GM19328 (cell line): ENCODE data around the gene UBALD2.
"Not testable (repeated sequence)": the region's sequence is repeated elsewhere in the genome, so short reads cannot be mapped to it uniquely, and the experiment has no call there.

Experiments
- ATAC-seq: cut with Tn5 transposase; IDR thresholded peaks from one replicate; pipeline ENCODE4 v1.9.1; 2021; ENCODE audit warnings: mild to moderate bottlenecking, moderate library complexity; ENCODE audit not compliant: unreplicated experiment

Gene UBALD2

GRCh38 chr17:76243826-76244679, 21.1 kb upstream of the UBALD2 start:
- ATAC-seq: no peak

- not testable (repeated sequence) for ATAC-seq
Observed at GRCh38 chr17:76244721-76245120, 20.4 kb upstream of the UBALD2 start.

- ATAC-seq: peak; percentile 96
Observed at GRCh38 chr17:76246080-76247066, 18.8 kb upstream of the UBALD2 start.

DNA sequence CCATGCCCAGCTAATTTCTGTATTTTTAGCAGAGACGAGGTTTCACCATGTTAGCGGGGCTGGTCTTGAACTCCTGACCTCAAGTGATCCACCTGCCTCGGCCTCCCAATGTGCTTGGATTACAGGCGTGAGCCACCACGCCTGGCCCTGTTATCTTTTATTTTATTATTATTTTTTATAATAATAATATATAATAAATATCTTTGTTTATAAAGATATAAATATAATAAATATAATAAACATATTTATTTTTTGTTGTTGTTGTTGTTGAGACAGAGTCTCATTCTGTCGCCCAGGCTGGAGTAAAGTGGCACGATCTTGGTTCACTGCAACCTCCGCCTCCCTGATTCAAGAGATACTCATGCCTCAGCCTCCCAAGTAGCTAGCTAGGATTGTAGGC, 17.8 kb upstream of the UBALD2 start:
- ATAC-seq: no peak

DNA sequence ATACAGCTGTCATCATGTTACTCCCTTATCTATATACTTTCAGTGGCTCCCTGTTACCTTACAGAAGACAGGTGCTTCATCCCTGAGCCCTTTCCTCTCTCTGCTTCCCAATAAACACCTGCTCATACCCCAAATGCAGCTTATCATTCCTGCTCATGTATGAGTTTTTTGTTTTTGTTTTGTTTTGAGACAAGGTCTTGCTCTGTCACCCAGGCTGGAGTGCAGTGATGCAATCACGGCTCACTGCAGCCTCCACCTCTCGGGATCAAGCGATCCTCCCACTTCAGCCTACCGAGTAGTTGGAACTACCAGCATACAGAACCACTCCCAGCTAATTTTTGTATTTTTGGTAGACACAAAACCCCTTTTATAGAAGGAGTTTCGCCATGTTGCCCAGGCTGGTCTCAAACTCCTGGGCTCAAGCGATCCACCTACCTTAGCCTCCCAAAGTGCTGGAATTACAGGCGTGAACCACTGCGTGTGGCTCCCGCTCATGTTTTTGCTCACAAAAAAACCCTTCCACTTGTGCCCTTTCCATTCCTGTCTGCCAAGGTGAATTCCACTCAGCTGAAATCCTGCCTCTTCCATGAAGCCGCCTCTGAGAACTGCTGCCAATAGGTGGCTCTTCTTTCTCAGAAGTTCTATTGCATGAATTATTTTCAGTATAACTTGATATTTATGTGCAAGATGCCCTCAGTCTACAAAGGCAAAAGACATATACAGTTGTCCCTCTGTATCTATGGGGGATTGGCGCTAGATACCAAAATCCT, 16.9 kb upstream of the UBALD2 start:
- ATAC-seq: no peak

GRCh38 chr17:76250141-76250540, 15.0 kb upstream of the UBALD2 start:
- no peak for ATAC-seq

- no peak for ATAC-seq
Observed at GRCh38 chr17:76251478-76252039, 13.6 kb upstream of the UBALD2 start.

DNA sequence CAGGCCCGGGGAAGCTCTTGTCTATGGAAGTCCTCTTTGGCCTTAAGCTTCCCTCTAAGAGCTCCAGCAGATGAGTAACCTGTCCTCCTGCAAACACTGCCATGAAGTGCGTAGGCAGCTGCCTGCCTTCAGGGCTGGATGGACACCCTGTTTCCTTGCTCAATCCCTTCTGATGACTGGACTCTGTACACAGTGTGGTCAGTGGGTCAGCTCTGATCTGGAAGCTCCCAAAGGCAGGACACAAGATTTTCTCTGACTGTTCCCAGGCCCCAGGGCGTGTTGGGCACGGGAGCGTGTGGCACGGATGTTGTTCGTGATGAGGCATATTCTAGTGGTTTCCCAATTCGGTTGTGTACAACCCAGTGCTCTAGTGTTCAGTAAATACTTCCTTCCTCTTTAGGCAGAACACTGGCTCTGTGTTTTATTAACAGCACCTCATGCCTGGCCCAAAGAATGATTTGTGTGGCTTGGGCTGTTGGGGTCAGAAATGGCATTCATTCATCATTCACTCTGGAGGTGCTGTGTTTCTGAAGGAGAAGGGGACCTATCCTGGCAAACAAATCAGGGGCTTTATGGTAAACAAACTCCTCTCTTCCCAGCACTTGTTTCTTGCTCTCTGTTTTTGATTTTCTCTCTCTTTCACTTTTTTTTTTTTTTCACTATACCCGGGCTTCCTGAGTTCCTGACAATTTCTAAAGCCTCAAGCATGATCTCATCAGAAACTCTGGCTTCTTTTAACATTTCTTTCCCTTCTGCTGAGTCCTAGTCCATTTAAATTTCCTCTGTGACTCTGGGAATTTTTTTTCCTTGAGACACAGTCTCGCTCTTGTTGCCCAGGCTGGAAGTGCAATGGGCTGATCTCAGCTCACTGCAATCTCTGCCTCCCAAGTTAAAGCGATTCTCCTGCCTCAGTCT, 12.9 kb upstream of the UBALD2 start:
- ATAC-seq: no peak

GRCh38 chr17:76252967-76253766, 12.0 kb upstream of the UBALD2 start:
- ATAC-seq: not testable (repeated sequence)

GRCh38 chr17:76253841-76254240, 11.3 kb upstream of the UBALD2 start:
- no peak for ATAC-seq

- ATAC-seq: no peak
Observed at GRCh38 chr17:76254275-76254674, 10.9 kb upstream of the UBALD2 start.

- no peak for ATAC-seq
Observed at GRCh38 chr17:76255801-76256429, 9.2 kb upstream of the UBALD2 start.

GRCh38 chr17:76256430-76257050, 8.6 kb upstream of the UBALD2 start:
- ATAC-seq: not testable (repeated sequence)

DNA sequence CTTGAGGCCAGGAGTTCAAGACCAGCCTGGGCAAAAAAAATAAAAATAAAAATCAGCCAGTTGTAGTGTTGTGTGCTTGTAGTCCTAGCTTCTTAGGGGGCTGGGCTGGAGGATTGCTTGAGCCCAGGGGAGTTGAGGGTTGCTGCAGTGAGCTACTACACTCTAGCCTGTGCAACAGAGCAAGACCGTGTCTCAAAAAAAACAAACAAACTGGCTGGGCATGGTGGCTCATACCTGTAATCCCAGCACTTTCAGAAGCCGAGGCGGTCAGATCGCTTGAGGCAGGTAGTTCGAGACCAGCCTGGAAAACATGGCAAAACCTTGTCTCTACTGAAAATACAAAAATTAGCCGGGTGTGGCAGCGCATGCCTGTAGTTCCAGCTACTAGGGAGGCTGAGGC, 4.9 kb upstream of the UBALD2 start:
- ATAC-seq: no peak

- ATAC-seq: no peak
Observed at GRCh38 chr17:76260669-76261068, 4.5 kb upstream of the UBALD2 start.

GRCh38 chr17:76261421-76262215, 3.5 kb upstream of the UBALD2 start:
- no peak for ATAC-seq

DNA sequence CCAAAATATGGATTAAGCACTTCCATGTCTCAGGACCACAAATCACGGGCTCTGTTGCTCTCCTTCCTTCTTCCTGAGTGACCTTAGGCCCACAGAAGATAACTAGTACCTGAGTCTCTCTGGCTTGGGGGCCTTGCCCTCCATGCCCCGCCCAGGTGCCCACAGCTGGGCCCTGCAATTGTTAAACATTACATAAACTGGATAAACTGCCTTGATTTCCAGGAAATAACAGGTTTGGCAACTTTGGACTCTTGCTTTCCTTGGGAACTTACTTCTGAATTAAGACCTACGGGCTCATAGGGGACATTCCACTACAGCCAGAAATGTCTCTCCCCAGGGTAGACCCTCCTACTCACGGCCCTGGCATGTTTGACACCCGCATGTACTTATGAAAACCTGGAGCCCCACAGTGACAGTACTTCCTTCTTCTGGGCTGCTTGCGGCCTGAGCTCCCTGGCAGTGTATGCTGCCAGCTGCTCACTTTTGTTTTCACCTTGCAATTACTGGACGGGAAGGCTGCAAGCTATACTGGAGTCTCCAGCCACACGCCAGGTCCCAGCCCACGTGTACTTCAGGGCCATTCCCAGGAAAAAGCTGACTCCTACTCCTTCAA, 2.3 kb upstream of the UBALD2 start:
- ATAC-seq: no peak
